SU-DHL-6 (cell line): Measurements from ENCODE around the gene IFNL4.

ENCODE experiments used
- H2AFZ ChIP-seq: fragments of 200-600 bp; sonication (generic); 2 replicates; pipeline ENCODE4 v1.6.1; 2014; ENCODE audit warnings: low read depth, mild to moderate bottlenecking, moderate library complexity, mixed read lengths, antibody characterized with exemption, low read length; ENCODE audit not compliant: severe bottlenecking
- H3F3A ChIP-seq: fragments of 200-600 bp; shearing (Covaris generic); 2 replicates; pipeline ENCODE4 v1.6.0; 2016; ENCODE audit warnings: antibody characterized with exemption, mild to moderate bottlenecking; ENCODE audit not compliant: insufficient read depth
- H3K27ac ChIP-seq: fragments of 200-600 bp; sonication (generic); 2 replicates; pipeline ENCODE4 v1.5.1; 2016; ENCODE audit warnings: low read depth, mild to moderate bottlenecking, low read length, moderate library complexity, mixed read lengths
- H3K27me3 ChIP-seq: fragments of 200-600 bp; sonication (generic), shearing (Covaris generic); 2 replicates; pipeline ENCODE4 v1.6.0; 2014; ENCODE audit warnings: mild to moderate bottlenecking, low read length
- H3K36me3 ChIP-seq: fragments of 200-600 bp; sonication (generic); 2 replicates; pipeline ENCODE4 v1.6.1; 2014; ENCODE audit warnings: mild to moderate bottlenecking, low read length, mixed read lengths
- H3K4me2 ChIP-seq: fragments of 300-600, 200-600 bp; shearing (Covaris generic), sonication (generic); 2 replicates; pipeline ENCODE4 v1.6.0; 2014; ENCODE audit warnings: low read length, low read depth, mild to moderate bottlenecking; ENCODE audit not compliant: poor library complexity, severe bottlenecking
- H3K4me3 ChIP-seq: fragments of 200-600 bp; sonication (generic); 2 replicates; pipeline ENCODE4 v1.5.1; 2014; ENCODE audit warnings: antibody characterized with exemption, low read length, mild to moderate bottlenecking, mixed read lengths; ENCODE audit not compliant: insufficient read depth, poor library complexity, severe bottlenecking
- H3K79me2 ChIP-seq: fragments of 200-600 bp; sonication (generic); 2 replicates; pipeline ENCODE4 v1.6.1; 2014; ENCODE audit warnings: mild to moderate bottlenecking, low read length, moderate library complexity; ENCODE audit not compliant: insufficient read depth
- H3K9ac ChIP-seq: fragments of 200-600 bp; sonication (generic); 2 replicates; pipeline ENCODE4 v1.7.0; 2014; ENCODE audit warnings: mild to moderate bottlenecking, low read length
- H3K9me2 ChIP-seq: fragments of 200-600 bp; sonication (generic); replicated peaks from 2 replicates; pipeline ENCODE4 v1.6.1; 2014; ENCODE audit warnings: low read length; ENCODE audit not compliant: insufficient read depth
- H3K9me3 ChIP-seq: fragments of 200-600 bp; sonication (generic); 2 replicates; pipeline ENCODE4 v1.6.1; 2014; ENCODE audit warnings: low read length, mixed read lengths; ENCODE audit not compliant: insufficient read depth
- H4K20me1 ChIP-seq: fragments of 200-600 bp; sonication (generic); 2 replicates; pipeline ENCODE4 v1.6.1; 2014; ENCODE audit warnings: low read depth, mild to moderate bottlenecking, antibody characterized with exemption, low read length, moderate library complexity, mixed read lengths
- EZH2phosphoT487 ChIP-seq: fragments of 200-600 bp; sonication (generic), shearing (Covaris generic); conservative IDR thresholded peaks from 2 replicates; pipeline ENCODE4 v1.6.1; 2018; ENCODE audit warnings: mild to moderate bottlenecking, antibody characterized with exemption, low read length, moderate library complexity, mixed read lengths
- TF ChIP-seq, protein P1 (sequence below): fragments of 200-600 bp; sonication (generic); IDR thresholded peaks from one replicate; pipeline ENCODE4 v1.5.1; 2017; ENCODE audit warnings: antibody characterized with exemption, mild to moderate bottlenecking, low read length, moderate library complexity; ENCODE audit not compliant: insufficient read depth, poor library complexity, severe bottlenecking

IFNL4 gene

DNA sequence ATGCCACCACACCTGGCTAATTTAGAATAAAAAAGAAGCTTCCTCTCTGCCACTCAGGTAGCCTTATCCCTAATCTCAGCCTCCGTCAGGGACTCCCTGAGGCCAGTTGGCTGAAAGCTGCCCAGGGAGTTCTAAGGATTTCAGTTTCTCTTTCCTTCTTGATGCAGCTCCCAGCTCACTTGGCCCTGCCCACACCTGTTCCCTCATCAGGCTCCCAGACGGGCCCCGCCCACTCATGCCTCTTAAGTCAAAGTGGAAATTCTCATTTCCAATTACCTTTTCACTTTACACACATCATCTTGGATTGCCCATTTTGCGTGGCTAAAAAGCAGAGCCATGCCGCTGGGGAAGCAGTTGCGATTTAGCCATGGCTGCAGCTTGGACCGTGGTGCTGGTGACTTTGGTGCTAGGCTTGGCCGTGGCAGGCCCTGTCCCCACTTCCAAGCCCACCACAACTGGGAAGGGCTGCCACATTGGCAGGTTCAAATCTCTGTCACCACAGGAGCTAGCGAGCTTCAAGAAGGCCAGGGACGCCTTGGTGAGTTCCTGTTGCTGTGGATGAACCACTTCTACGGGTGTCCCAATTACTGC lies 47.5 kb upstream of the IFNL4 start, which contains the start of gene IFNL1:
Gene IFNL1 (plus strand): TSS at position 353 of the 591 bp plus-strand sequence. CDS start 15 bp downstream, at position 368.
- no peak within 1 kb of the TSS for H3K27ac ChIP-seq
- H3K9me2 ChIP-seq = no peaks in the 10 kb centered on the region
- TF ChIP-seq, protein P1, sequence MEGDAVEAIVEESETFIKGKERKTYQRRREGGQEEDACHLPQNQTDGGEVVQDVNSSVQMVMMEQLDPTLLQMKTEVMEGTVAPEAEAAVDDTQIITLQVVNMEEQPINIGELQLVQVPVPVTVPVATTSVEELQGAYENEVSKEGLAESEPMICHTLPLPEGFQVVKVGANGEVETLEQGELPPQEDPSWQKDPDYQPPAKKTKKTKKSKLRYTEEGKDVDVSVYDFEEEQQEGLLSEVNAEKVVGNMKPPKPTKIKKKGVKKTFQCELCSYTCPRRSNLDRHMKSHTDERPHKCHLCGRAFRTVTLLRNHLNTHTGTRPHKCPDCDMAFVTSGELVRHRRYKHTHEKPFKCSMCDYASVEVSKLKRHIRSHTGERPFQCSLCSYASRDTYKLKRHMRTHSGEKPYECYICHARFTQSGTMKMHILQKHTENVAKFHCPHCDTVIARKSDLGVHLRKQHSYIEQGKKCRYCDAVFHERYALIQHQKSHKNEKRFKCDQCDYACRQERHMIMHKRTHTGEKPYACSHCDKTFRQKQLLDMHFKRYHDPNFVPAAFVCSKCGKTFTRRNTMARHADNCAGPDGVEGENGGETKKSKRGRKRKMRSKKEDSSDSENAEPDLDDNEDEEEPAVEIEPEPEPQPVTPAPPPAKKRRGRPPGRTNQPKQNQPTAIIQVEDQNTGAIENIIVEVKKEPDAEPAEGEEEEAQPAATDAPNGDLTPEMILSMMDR = no peak
- TF ChIP-seq EZH2phosphoT487 = no peak
- no peaks in the 10 kb centered on the region for H3K79me2 ChIP-seq
- H3K27me3 ChIP-seq = no peaks in the 10 kb centered on the region
- H3F3A ChIP-seq = no peaks in the 10 kb centered on the region
- no peak within 1 kb of the TSS for H3K4me3 ChIP-seq
- H4K20me1 ChIP-seq = no peaks in the 10 kb centered on the region
- H3K36me3 ChIP-seq = no peaks in the 10 kb centered on the region
- no peak within 1 kb of the TSS for H3K4me2 ChIP-seq
- H2AFZ ChIP-seq = no peak within 1 kb of the TSS
- no peak within 1 kb of the TSS for H3K9ac ChIP-seq
- no peaks in the 10 kb centered on the region for H3K9me3 ChIP-seq

GRCh38 chr19:39293394-39293793 lies 44.7 kb upstream of the IFNL4 start:
- no peak overlapping the region for H3K4me3 ChIP-seq
- H3K4me2 ChIP-seq = no peak overlapping the region
- no peaks in the 10 kb centered on the region for H3K27me3 ChIP-seq
- no peaks in the 10 kb centered on the region for H3K79me2 ChIP-seq
- no peaks in the 10 kb centered on the region for H3K9me2 ChIP-seq
- no peaks in the 10 kb centered on the region for H3K9me3 ChIP-seq
- H4K20me1 ChIP-seq = no peaks in the 10 kb centered on the region
- no peak overlapping the region for H2AFZ ChIP-seq
- H3K9ac ChIP-seq = no peak overlapping the region
- no peaks in the 10 kb centered on the region for H3K36me3 ChIP-seq
- H3F3A ChIP-seq = no peaks in the 10 kb centered on the region
- H3K27ac ChIP-seq = no peak overlapping the region
- TF ChIP-seq, protein P1 = no peak
- no peak for TF ChIP-seq EZH2phosphoT487

DNA sequence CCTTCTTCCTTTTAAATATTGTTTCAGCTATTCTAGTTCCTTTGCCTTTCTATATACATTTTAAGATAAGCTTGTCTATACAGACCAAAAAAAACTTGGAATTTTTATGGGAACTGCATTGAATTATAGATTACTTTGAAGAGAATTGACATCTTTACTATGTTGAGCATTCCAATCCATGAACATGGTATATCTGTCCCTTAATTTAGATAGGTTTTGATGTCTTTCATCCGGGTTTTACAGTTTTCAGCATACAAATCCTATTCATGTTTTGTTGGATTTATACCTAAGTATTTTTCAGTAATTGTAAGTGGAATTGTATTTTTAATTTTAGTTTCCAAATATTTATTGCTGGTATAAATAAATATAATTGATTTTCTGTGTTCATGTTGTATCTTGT lies 35.4 kb upstream of the IFNL4 start:
- no peaks in the 10 kb centered on the region for H3K9me3 ChIP-seq
- H3K27ac ChIP-seq = no peak overlapping the region
- no peaks in the 10 kb centered on the region for H3K9me2 ChIP-seq
- no peak overlapping the region for H3K4me2 ChIP-seq
- TF ChIP-seq EZH2phosphoT487 = no peak
- TF ChIP-seq, protein P1 = no peak
- H2AFZ ChIP-seq = no peak overlapping the region
- no peak overlapping the region for H3K9ac ChIP-seq
- no peaks in the 10 kb centered on the region for H3F3A ChIP-seq
- no peaks in the 10 kb centered on the region for H3K36me3 ChIP-seq
- H3K79me2 ChIP-seq = no peaks in the 10 kb centered on the region
- H3K4me3 ChIP-seq = no peak overlapping the region
- 0 out of 2 replicates have a peak, but pooled peaks cover 4% of the 10 kb centered on the region for H3K27me3 ChIP-seq
- no peaks in the 10 kb centered on the region for H4K20me1 ChIP-seq
